ENCODE measurements around the gene INTS6. TPM values are rescaled to one million over a fixed set of nuclear protein-coding genes. Genes with fewer than 3 reads are reported as not detected.
A peak's percentile ranks its signal among the peaks of the same experiment; 100 is the strongest.

The INTS6 gene
- total RNA-seq, 1 experiment from 2014 or later, result 29.8 TPM

DNA sequence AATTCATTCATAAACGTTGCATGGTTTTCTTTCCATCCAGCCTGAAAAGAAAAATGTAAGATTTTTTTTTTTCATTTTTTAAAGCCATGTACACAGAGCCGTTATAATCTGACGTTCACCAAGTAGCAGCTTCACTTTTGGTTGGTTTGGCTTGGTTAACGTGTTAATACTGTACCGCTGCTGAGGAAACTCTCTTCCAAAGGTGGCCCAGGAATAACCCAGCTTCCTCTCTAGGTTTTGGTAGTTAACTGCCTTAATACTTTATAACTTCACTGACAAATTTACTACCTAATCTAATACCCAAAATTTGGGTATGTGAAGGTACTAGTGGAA is 1.7 kb downstream of the INTS6 start:
- no peak overlapping the region for H3K27ac ChIP-seq
- no peaks in the 10 kb centered on the region for H3K27me3 ChIP-seq (replicated peaks)
- 0 out of 2 replicates have a peak, but pooled peaks cover 5% of the 10 kb centered on the region for H3K4me1 ChIP-seq (replicated peaks)
- H3K9me3 ChIP-seq (replicated peaks), result no peaks in the 10 kb centered on the region
- peak overlapping the region; percentile 78 for H3K4me3 ChIP-seq
- H3K36me3 ChIP-seq, result peaks cover 49% of the 10 kb centered on the region
- no peak for DNase-seq (ENCODE audit: low read depth in 1 of 2, low spot score in 2 of 2)

DNA sequence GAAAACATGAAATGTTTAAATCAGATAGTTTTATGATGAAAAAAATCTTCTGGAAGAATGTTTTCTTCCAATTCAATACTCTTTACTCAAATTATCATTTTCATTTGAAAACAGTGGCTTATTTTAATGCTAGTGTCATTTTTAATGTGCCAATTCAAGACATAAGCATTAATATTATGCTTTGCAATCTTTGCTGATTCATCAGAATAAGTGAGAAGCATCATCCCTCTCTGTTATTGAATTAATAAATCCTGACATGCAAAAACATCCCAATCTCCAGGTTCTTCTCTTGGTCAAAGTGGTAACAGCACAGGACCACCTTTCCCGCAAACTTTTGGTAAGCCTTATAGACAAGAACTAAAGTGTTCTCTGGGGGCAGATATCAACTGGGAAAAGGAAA is 3.8 kb downstream of the INTS6 start:
- no peak for DNase-seq (ENCODE audit: low read depth in 1 of 2, low spot score in 2 of 2)
- no peaks in the 10 kb centered on the region for H3K27me3 ChIP-seq (replicated peaks)
- H3K4me3 ChIP-seq, result no peak overlapping the region
- peaks cover 46% of the 10 kb centered on the region for H3K36me3 ChIP-seq
- H3K4me1 ChIP-seq (replicated peaks), result 0 out of 2 replicates have a peak, but pooled peaks cover 4% of the 10 kb centered on the region
- H3K9me3 ChIP-seq (replicated peaks), result no peaks in the 10 kb centered on the region
- no peak overlapping the region for H3K27ac ChIP-seq

DNA sequence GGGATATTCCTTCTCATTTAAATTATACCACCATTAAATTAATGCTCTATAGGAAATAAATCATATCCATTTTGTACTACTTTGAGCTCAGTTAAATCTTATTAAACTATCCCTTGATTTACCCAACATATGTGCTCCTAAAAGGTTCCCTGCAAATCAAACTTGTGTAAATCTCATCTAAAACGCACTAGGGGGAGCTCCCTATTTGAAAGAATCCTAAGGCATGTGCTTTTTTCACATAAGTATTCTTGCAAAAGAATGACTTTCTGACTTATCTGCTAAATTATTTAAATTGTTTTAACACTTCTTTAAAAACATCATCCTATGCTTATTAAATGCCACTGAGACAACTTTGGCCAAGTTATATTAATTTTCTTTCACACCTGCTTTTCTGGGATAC is 7.9 kb downstream of the INTS6 start:
- DNase-seq (ENCODE audit: low read depth in 1 of 2, low spot score in 2 of 2), result no peak
- H3K27me3 ChIP-seq (replicated peaks), result no peaks in the 10 kb centered on the region
- no peak overlapping the region for H3K27ac ChIP-seq
- no peaks in the 10 kb centered on the region for H3K4me1 ChIP-seq (replicated peaks)
- H3K9me3 ChIP-seq (replicated peaks), result no peaks in the 10 kb centered on the region
- H3K36me3 ChIP-seq, result peaks cover 26% of the 10 kb centered on the region
- H3K4me3 ChIP-seq, result no peak overlapping the region

DNA sequence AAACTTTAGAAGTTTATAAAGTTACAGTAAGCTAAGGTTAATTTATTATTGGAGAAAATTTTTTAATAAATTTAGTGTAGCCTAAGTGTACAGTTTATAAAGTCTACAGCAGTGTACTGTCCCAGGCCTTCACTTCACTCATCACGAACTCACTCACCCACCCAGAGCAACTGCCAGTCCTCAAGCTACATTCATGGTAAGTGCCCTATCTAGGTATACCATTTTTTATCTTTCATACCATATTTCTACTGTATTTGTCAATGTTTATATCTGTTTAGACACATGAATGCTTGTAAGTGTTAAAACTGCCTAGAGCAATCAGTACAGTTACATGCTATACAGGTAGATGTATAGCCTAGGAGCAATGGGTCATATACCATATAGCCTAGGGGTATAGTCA is 12.5 kb downstream of the INTS6 start:
- no peaks in the 10 kb centered on the region for H3K9me3 ChIP-seq (replicated peaks)
- no peaks in the 10 kb centered on the region for H3K27me3 ChIP-seq (replicated peaks)

DNA sequence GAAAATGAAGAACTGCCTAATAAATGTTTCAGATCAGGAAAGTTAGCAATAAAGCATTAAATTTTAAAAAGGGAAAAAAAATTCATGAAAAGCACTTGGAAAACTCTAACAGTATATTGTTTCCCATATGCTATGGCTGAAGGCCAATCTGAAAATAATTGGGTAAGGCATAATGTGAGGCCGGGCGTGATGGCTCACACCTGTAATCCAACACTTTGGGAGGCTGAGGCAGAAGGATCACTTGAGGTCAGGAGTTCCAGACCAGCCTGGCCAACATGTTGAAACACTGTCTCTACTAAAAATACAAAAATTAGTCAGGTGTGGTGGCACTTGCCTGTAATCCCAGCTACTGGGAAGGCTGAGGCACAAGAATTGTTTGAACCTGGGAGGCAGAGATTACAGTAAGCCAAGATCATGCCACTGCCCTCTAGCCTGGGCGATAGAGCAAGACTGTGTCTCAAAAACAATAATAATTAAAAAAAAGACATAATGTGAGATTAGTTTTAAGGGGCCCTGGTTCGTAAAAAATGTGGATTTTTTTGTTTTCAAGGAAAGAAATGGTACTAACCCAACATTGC is 15.2 kb downstream of the INTS6 start:
- Histone ChIP-seq H3K27ac (no peak overlapping the region), H3K9me3 (replicated peaks) (no peaks in the 10 kb centered on the region), H3K27me3 (replicated peaks) (no peaks in the 10 kb centered on the region), H3K36me3 (peaks cover 9% of the 10 kb centered on the region), H3K4me1 (replicated peaks) (no peaks in the 10 kb centered on the region), H3K4me3 (no peak overlapping the region)
- DNase-seq (ENCODE audit: low read depth in 1 of 2, low spot score in 2 of 2), result no peak

More for the DNA sequence above, 12.5 kb downstream of the INTS6 start:
- Histone ChIP-seq H3K27ac (no peak overlapping the region), H3K4me3 (no peak overlapping the region), H3K36me3 (peaks cover 5% of the 10 kb centered on the region), H3K4me1 (replicated peaks) (no peaks in the 10 kb centered on the region)
- no peak for DNase-seq (ENCODE audit: low read depth in 1 of 2, low spot score in 2 of 2)

DNA sequence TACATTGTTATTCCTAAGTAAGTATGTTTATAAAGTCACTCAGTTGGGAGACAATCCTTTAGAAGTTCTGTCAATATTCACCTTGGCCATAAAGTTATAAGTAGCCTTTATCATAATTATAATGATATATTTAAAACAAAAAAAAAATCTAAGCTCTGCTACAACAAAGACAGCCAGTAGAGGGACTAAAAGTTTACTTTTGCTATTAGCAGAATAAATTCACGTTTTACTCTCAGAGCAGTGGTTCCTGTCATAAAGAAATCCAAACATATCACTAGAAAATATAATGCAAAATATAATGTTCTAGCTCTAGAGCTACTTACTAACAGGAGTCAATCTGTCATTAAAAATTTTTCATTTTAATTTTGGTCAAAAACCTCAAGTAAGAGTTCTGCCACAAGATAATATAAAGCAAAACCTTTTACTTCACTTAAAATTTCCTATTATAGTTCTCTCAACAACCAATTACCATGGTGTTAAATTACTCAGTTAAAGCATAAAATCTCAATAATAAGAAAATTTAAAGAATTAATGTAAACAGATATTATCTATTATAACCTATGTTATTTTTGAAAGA is 17.7 kb downstream of the INTS6 start:
- Histone ChIP-seq H3K27ac (no peak overlapping the region), H3K4me3 (no peak overlapping the region), H3K27me3 (replicated peaks) (no peaks in the 10 kb centered on the region), H3K9me3 (replicated peaks) (no peaks in the 10 kb centered on the region), H3K36me3 (peaks cover 18% of the 10 kb centered on the region), H3K4me1 (replicated peaks) (no peaks in the 10 kb centered on the region)
- peak in 1 of 2 experiments; percentile 12 for DNase-seq (ENCODE audit: low read depth in 1 of 2, low spot score in 2 of 2)

DNA sequence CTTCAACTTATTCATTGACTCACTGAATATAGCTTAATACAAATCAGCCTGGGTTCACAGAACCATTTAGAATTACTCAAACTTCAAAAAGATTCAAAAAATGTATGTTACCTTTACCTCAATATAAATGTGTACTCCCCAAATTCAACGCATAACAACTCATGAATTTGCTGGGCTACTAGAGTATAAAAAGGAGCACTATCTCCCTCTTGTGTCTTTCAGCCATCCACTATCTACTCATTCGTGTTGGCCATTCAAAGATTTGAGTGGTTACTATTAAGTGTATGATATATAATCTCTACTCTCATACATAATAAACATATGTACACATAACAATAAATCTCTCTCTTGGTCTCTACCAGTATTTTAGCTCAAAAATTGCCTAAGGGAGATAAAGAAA is 20.3 kb downstream of the INTS6 start:
- H3K27ac ChIP-seq, result no peak overlapping the region
- H3K9me3 ChIP-seq (replicated peaks), result no peaks in the 10 kb centered on the region
- no peak overlapping the region for H3K4me3 ChIP-seq
- DNase-seq (ENCODE audit: low read depth in 1 of 2, low spot score in 2 of 2), result no peak
- no peaks in the 10 kb centered on the region for H3K4me1 ChIP-seq (replicated peaks)
- peaks cover 30% of the 10 kb centered on the region for H3K36me3 ChIP-seq
- H3K27me3 ChIP-seq (replicated peaks), result no peaks in the 10 kb centered on the region

DNA sequence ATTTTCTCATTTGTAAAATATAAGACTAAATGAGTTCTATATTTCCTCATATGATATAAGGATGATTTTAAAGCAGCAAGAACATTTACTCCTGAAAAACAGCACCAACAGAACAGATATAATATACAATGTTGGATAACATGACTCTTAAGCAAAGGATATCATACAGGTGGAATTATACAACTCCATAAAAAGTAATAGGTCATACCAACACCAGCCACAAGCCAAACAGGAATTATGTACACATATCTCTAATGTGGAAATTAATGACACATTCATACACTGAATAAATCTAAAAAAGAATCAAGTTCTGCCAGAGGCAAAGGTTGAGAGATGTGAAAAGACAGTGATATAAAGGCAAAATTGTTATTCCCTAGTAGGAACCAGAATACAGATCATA is 25.9 kb downstream of the INTS6 start:
- H3K36me3 ChIP-seq, result peaks cover 40% of the 10 kb centered on the region
- no peak overlapping the region for H3K4me3 ChIP-seq
- H3K4me1 ChIP-seq (replicated peaks), result no peaks in the 10 kb centered on the region
- H3K27me3 ChIP-seq (replicated peaks), result no peaks in the 10 kb centered on the region
- no peaks in the 10 kb centered on the region for H3K9me3 ChIP-seq (replicated peaks)
- DNase-seq (ENCODE audit: low read depth in 1 of 2, low spot score in 2 of 2), result no peak
- H3K27ac ChIP-seq, result no peak overlapping the region

DNA sequence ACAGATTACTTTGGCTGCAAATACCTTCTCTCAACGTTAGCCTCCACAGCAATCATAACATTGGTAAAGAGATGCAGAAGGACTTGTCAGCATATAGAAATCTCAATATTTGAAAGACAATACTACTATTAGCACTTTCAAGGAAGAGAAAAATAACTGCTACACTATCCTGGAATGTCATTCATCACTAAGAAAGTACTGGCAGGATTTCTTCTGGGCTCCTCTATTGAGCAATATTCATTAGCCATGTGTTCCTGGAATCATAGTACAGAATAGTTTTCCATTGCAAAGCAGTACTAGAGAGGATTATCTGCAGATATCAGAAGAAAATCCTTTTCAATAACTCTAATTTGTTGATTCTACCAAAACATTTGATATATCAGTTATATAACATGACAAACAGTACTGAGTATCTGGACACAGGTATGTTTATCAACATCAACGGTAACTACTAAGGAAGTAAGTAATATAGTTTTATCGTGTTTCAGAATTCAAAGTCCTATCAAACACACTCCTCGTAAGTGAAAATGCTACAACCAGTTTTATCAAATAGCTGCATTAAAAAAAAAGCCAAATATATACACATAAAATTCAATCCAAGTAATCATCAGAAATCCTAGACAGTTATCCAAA is 27.3 kb downstream of the INTS6 start:
- peaks cover 40% of the 10 kb centered on the region for H3K36me3 ChIP-seq
- H3K27me3 ChIP-seq (replicated peaks), result no peaks in the 10 kb centered on the region
- no peak for DNase-seq (ENCODE audit: low read depth in 1 of 2, low spot score in 2 of 2)
- no peaks in the 10 kb centered on the region for H3K4me1 ChIP-seq (replicated peaks)
- H3K27ac ChIP-seq, result no peak overlapping the region
- H3K4me3 ChIP-seq, result no peak overlapping the region
- no peaks in the 10 kb centered on the region for H3K9me3 ChIP-seq (replicated peaks)

DNA sequence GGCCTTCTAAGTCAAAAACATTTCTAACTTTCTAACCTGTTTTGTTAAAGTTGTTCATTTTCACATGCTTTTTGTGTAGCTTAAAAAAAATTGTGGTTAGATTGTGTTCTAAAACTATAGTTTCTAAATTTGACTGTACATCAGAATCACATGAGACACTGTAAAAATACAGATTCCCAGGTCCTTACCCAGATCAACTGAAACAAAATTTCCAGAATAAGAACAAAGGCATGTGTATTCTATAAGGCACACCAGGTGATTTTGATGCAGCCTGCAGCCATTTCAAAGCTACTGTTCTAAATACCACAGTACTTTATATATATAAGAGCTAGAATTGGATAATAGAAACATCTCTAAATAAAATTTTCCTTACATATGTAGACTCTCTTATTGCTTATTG is 29.1 kb downstream of the INTS6 start:
- H3K4me1 ChIP-seq (replicated peaks), result no peaks in the 10 kb centered on the region
- DNase-seq (ENCODE audit: low read depth in 1 of 2, low spot score in 2 of 2), result no peak
- H3K4me3 ChIP-seq, result no peak overlapping the region
- H3K36me3 ChIP-seq, result peaks cover 40% of the 10 kb centered on the region
- no peak overlapping the region for H3K27ac ChIP-seq
- H3K9me3 ChIP-seq (replicated peaks), result no peaks in the 10 kb centered on the region
- H3K27me3 ChIP-seq (replicated peaks), result no peaks in the 10 kb centered on the region

DNA sequence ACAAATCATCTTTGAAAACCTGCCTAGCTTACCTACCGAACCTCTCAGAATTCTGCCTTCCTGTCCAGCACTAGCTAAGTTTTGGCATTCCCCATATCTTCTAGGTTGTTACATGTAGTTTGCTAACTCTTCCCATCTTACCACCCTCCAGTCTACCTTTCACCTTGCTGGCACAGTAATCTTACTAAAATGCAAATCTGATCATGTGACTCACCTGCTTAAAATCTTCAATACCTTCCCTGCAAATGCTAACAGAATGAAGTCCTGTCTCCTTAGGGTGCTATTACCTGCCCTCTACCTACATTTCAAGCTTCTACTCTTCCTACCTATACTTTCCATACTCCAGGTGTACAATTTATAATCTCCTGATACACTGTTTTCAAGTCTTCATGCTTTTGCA is 30.4 kb downstream of the INTS6 start:
- Histone ChIP-seq H3K36me3 (peaks cover 36% of the 10 kb centered on the region), H3K4me3 (no peak overlapping the region), H3K27ac (no peak overlapping the region), H3K4me1 (replicated peaks) (no peaks in the 10 kb centered on the region), H3K27me3 (replicated peaks) (no peaks in the 10 kb centered on the region), H3K9me3 (replicated peaks) (no peaks in the 10 kb centered on the region)
- no peak for DNase-seq (ENCODE audit: low read depth in 1 of 2, low spot score in 2 of 2)

DNA sequence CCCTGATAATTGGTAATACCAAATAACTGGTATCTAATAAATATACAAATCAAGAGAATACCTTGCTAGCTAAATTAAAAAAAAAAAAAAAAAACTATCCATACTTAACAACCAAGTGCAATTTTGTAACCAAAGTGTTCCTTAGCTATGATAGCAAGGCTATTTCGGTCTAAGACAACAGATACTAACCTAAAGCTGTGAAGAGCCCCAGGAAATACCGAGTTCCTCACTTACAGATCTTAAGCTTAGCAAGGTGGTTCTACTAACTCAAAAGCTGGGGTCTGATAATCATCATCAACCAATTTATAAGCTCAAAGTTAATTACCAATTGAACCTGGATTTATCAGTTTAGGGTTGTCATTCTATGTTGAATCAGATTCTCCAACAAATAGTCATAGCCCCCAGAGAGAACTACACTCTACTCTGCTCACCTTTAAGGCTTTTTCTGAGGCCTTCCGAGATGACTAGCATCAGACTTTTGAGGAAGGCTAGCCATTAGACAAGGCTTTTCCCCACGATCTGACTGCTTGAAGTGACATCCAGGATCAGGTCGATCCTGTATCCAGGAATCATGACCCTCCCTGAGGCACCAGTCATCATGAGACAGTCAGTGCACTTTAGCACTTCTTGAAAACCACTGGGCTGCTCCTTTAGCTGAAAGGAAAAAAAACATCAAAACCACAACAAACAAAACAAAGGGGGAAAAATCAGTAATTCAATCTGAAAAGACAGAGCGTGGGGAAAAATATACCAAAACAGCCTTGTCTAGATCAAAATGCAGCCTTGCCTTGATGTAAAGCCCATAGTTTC is 31.9 kb downstream of the INTS6 start:
- Histone ChIP-seq H3K27me3 (replicated peaks) (no peaks in the 10 kb centered on the region), H3K4me1 (replicated peaks) (no peaks in the 10 kb centered on the region), H3K4me3 (no peak overlapping the region), H3K9me3 (replicated peaks) (no peaks in the 10 kb centered on the region), H3K36me3 (peaks cover 38% of the 10 kb centered on the region), H3K27ac (no peak overlapping the region)
- DNase-seq (ENCODE audit: low read depth in 1 of 2, low spot score in 2 of 2), result no peak

DNA sequence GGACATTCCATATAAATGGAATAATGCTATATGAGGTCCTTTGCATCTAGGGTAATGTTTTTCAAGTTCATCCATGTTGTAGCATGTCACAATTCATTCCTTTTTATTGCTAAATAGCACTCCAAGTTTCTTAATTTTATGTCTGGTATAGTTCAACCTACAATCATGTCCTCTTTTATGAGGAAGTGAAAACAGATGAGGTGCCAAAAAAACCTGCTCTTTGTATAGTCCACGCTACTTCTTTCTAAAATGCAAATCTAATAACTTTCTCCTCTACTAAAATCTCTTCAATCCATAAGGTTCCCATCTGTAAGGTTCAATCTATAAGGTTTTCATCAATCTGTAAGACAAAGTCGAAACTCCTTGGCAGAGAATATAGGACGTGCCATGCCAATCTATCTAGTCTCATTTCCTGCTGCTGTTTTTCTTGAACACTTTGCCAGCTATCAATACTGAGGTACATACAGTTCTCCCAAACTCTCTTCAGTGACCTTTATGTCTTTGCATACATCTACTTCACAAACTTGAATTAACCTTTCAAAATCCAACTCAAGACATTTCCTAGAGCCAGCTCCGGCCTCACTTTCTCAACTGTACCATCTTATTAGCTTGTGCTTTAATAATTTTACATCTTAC is 33.7 kb downstream of the INTS6 start:
- H3K4me3 ChIP-seq, result no peak overlapping the region
- H3K9me3 ChIP-seq (replicated peaks), result no peaks in the 10 kb centered on the region
- DNase-seq (ENCODE audit: low read depth in 1 of 2, low spot score in 2 of 2), result no peak
- no peaks in the 10 kb centered on the region for H3K4me1 ChIP-seq (replicated peaks)
- H3K36me3 ChIP-seq, result peaks cover 32% of the 10 kb centered on the region
- no peaks in the 10 kb centered on the region for H3K27me3 ChIP-seq (replicated peaks)
- H3K27ac ChIP-seq, result no peak overlapping the region

DNA sequence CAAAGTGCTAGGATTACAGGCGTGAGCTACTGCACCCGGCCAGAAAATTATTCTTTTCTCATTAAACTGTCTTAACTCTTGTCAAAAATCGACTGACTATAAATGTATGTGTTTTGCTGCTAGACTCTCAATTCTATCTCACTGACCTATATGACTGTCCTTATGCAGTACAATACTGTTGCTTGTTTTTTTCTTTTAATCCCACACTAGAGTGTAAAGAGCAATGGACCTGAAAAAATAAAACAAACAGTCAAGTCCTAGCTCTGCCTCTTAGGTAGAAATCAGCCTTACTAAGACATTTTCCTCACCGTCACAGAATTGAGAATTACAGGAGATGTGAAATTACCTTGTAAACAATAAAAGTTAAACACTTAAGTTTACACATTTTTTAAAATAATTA is 35.1 kb downstream of the INTS6 start:
- no peak for DNase-seq (ENCODE audit: low read depth in 1 of 2, low spot score in 2 of 2)
- H3K4me1 ChIP-seq (replicated peaks), result no peaks in the 10 kb centered on the region
- no peaks in the 10 kb centered on the region for H3K9me3 ChIP-seq (replicated peaks)
- no peaks in the 10 kb centered on the region for H3K27me3 ChIP-seq (replicated peaks)
- no peak overlapping the region for H3K27ac ChIP-seq
- peaks cover 32% of the 10 kb centered on the region for H3K36me3 ChIP-seq
- no peak overlapping the region for H3K4me3 ChIP-seq

Measured in SJSA1 (cell line).